Mucosa of stomach (tissue), 1 donor: Measurements from ENCODE around the gene FRMD6.

Source experiments
- H3K27me3 ChIP-seq: one replicate; pipeline ENCODE4 v1.7.0; 2013; ENCODE audit warnings: mild to moderate bottlenecking, low read length; ENCODE audit not compliant: control insufficient read depth, insufficient read depth
- H3K36me3 ChIP-seq: one replicate; pipeline ENCODE4 v1.7.0; 2013; ENCODE audit warnings: low read length; ENCODE audit not compliant: control insufficient read depth, insufficient read depth
- H3K4me1 ChIP-seq: one replicate; pipeline ENCODE4 v1.7.0; 2013; ENCODE audit warnings: mild to moderate bottlenecking, low read length; ENCODE audit not compliant: control insufficient read depth, insufficient read depth
- H3K4me3 ChIP-seq: one replicate; pipeline ENCODE4 v1.7.0; 2013; ENCODE audit warnings: low read length
- H3K9ac ChIP-seq: one replicate; pipeline ENCODE4 v1.7.0; 2013; ENCODE audit warnings: mild to moderate bottlenecking, low read length, moderate library complexity
- H3K9me3 ChIP-seq: one replicate; pipeline ENCODE4 v1.7.0; 2013; ENCODE audit warnings: mild to moderate bottlenecking, low read length, moderate library complexity; ENCODE audit not compliant: control insufficient read depth
- donor health status: Pancreatic carcinoma.

The FRMD6 gene

DNA sequence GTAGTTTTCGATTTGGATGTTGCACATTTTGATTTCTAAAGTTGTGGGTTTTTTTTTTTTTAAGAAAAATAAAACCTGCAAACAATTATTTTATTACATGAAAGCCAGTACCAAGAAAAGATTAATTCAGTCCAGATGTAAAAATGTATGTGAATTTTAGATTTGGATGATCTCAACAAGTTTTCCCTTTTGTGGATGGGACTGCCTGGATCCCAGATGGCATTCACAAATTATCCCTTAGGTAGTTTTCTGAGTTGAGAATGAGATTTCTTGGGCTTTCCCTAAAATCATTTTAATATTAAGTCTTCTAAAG, 2.8 kb downstream of the FRMD6 start:
- H3K4me1 ChIP-seq: peaks cover 3% of the 10 kb centered on the region

GRCh38 chr14:51657762-51658161, 6.1 kb downstream of the FRMD6 start:
- H3K9ac ChIP-seq: no peak overlapping the region
- H3K4me1 ChIP-seq: no peaks in the 10 kb centered on the region
- no peak overlapping the region for H3K4me3 ChIP-seq
- no peaks in the 10 kb centered on the region for H3K27me3 ChIP-seq
- no peaks in the 10 kb centered on the region for H3K9me3 ChIP-seq
- no peaks in the 10 kb centered on the region for H3K36me3 ChIP-seq

More for the DNA sequence above, 2.8 kb downstream of the FRMD6 start:
- Histone ChIP-seq H3K9me3 (no peaks in the 10 kb centered on the region), H3K36me3 (no peaks in the 10 kb centered on the region), H3K27me3 (peaks cover 3% of the 10 kb centered on the region), H3K4me3 (no peak overlapping the region), H3K9ac (no peak overlapping the region)

- Histone ChIP-seq H3K27me3 (no peaks in the 10 kb centered on the region), H3K4me1 (no peaks in the 10 kb centered on the region), H3K9me3 (no peaks in the 10 kb centered on the region), H3K36me3 (no peaks in the 10 kb centered on the region), H3K9ac (no peak overlapping the region), H3K4me3 (no peak overlapping the region)
Measured at GRCh38 chr14:51658441-51659173, 6.9 kb downstream of the FRMD6 start.

DNA sequence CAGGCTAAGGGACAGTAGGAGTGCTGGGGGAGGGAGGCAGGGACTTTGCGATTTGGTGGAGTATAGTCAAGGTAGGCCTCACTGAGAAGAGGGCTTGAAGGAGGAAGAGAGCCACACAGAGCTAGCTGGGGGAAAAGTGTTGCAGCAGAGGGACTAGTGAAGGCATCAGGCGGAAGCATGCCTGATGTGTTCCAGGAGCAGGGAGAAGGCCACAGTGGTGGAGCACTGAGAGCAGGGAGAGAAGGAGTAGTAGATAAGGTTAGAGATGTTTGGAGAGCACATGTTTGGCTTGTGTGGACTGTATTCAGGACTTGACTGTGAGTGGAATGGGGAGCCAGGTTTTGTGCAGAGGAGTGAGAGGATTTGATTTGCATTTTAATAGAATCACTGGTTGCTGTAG, 9.0 kb downstream of the FRMD6 start:
- no peaks in the 10 kb centered on the region for H3K36me3 ChIP-seq
- H3K9me3 ChIP-seq: no peaks in the 10 kb centered on the region
- no peaks in the 10 kb centered on the region for H3K4me1 ChIP-seq
- no peak overlapping the region for H3K9ac ChIP-seq
- no peak overlapping the region for H3K4me3 ChIP-seq
- no peaks in the 10 kb centered on the region for H3K27me3 ChIP-seq

DNA sequence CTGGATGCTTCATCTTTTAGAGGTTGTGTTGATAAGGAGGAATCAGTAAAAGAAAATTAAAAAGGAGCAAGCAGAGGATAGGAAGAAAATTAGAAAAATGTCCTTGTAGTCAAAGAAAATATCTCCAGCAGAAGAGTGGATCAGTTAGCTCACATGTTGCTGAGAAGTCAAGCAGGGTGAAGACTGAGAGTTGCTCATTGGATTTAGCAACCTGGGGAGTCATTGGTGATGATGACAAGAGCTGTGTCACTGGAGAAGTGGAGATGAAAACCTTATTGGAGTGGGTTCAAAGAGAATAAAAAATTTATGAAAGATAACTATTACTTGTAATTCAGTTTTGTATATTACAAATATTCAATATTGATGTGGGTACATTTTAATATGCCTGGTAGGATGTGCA, 9.8 kb downstream of the FRMD6 start:
- H3K27me3 ChIP-seq: no peaks in the 10 kb centered on the region
- H3K4me3 ChIP-seq: no peak overlapping the region
- no peak overlapping the region for H3K9ac ChIP-seq
- no peaks in the 10 kb centered on the region for H3K36me3 ChIP-seq
- no peaks in the 10 kb centered on the region for H3K4me1 ChIP-seq
- H3K9me3 ChIP-seq: no peaks in the 10 kb centered on the region

- Histone ChIP-seq H3K36me3 (no peaks in the 10 kb centered on the region), H3K9ac (no peak overlapping the region), H3K9me3 (no peaks in the 10 kb centered on the region), H3K4me3 (no peak overlapping the region), H3K4me1 (no peaks in the 10 kb centered on the region), H3K27me3 (no peaks in the 10 kb centered on the region)
Measured at GRCh38 chr14:51663783-51664326, 12.1 kb downstream of the FRMD6 start.

DNA sequence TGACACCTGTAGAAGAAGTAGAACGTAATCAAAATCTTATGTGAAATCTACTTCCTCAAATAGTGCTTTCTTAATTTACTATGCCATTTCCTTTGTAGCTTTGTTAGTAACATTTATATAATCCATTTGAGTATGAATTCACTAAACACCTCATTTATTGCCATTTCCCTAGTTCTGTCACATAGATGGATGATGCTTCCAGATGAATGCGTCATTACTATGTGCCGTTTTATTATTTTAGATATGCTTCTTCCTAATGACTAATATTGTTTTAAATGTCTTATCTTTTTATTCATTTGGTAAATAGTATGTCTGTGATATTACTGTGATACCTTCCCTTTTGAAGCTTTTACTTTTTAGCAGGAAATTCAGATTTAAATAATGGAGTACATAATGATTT, 14.4 kb downstream of the FRMD6 start:
- Histone ChIP-seq H3K9ac (no peak overlapping the region), H3K36me3 (no peaks in the 10 kb centered on the region), H3K4me3 (no peak overlapping the region), H3K9me3 (no peaks in the 10 kb centered on the region), H3K4me1 (no peaks in the 10 kb centered on the region), H3K27me3 (no peaks in the 10 kb centered on the region)

GRCh38 chr14:51666826-51667225, 15.1 kb downstream of the FRMD6 start:
- no peak overlapping the region for H3K9ac ChIP-seq
- no peaks in the 10 kb centered on the region for H3K4me1 ChIP-seq
- no peaks in the 10 kb centered on the region for H3K36me3 ChIP-seq
- H3K9me3 ChIP-seq: no peaks in the 10 kb centered on the region
- no peak overlapping the region for H3K4me3 ChIP-seq
- H3K27me3 ChIP-seq: no peaks in the 10 kb centered on the region

DNA sequence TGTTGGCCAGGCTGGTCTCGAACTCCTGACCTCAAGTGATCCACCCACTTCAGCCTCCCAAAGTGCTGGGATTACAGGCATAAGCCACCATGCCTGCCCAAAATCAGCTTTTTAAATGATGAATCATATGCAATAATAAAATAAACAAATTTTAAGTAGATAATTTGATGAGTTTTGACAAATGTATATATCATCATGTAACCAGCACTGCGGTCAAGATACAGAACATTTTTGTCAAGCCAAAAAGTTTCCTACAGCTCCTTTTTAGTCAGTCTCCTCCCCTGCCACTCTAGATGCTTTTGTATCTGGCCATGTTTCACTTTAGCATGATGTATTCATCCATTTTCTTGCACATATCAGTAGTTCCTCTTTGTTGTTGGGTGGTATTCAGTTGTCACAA, 17.2 kb downstream of the FRMD6 start:
- Histone ChIP-seq H3K4me1 (no peaks in the 10 kb centered on the region), H3K36me3 (no peaks in the 10 kb centered on the region), H3K27me3 (no peaks in the 10 kb centered on the region), H3K4me3 (no peak overlapping the region), H3K9me3 (no peaks in the 10 kb centered on the region), H3K9ac (no peak overlapping the region)

DNA sequence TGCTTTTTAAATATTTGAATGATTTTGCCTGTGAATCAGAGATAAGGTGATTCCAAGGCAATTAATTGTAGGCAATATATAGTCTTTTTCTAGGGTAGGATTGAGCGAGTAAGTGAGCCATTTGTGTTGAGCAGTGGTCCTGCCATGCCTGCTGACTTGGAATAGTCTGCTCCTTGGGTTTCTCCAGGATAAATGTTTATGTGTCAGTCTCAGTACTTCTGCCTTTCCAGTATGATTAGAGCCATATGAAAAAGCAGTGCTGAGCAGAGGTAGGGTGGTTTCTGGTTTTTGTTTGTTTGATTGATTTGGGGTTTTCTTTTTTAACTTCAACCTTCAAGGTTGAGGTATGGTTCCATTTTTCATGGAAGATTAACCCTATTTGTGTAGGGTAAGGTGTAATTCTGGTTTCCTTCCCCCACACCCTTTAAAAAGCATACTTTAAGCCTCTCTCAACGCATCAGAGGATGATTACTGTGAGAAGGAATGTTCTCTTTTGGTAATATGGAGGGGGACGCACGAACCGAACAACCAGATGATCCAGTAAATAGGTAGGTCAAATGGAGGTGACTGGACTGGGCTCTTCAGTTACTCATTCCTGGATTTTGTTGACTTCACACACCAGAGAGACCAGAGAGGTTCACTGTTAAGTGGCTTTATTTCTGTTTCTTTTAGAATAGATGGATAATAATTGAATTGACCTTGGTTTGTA, 22.7 kb downstream of the FRMD6 start:
- no peaks in the 10 kb centered on the region for H3K27me3 ChIP-seq
- no peak overlapping the region for H3K4me3 ChIP-seq
- no peaks in the 10 kb centered on the region for H3K4me1 ChIP-seq
- no peak overlapping the region for H3K9ac ChIP-seq
- H3K9me3 ChIP-seq: no peaks in the 10 kb centered on the region
- H3K36me3 ChIP-seq: no peaks in the 10 kb centered on the region

- Histone ChIP-seq H3K9me3 (no peaks in the 10 kb centered on the region), H3K36me3 (no peaks in the 10 kb centered on the region), H3K27me3 (no peaks in the 10 kb centered on the region), H3K4me1 (no peaks in the 10 kb centered on the region), H3K9ac (no peak overlapping the region), H3K4me3 (no peak overlapping the region)
Measured at GRCh38 chr14:51676549-51676948, 24.8 kb downstream of the FRMD6 start.

GRCh38 chr14:51677266-51677665, 25.6 kb downstream of the FRMD6 start:
- H3K9ac ChIP-seq: no peak overlapping the region
- H3K4me3 ChIP-seq: no peak overlapping the region
- H3K27me3 ChIP-seq: no peaks in the 10 kb centered on the region
- H3K4me1 ChIP-seq: no peaks in the 10 kb centered on the region
- no peaks in the 10 kb centered on the region for H3K36me3 ChIP-seq
- no peaks in the 10 kb centered on the region for H3K9me3 ChIP-seq
